ENCODE data around the gene ANKK1.

ANKK1 gene

GRCh38 chr11:113387605-113388211 is at the start of gene ANKK1:
Gene ANKK1, plus strand, starts transcription at chr11:113387779. Its CDS starts 106 bp downstream, at chr11:113387885.
- H3K27ac ChIP-seq = no peak within 1 kb of the TSS
- TF ChIP-seq ZFX (IDR thresholded peaks at IDR 0.05) = no peak
- no peak for TF ChIP-seq CTCF (conservative IDR thresholded peaks at IDR 0.05)

GRCh38 chr11:113338730-113339129 is 48.8 kb upstream of the ANKK1 start:
- TF ChIP-seq CTCF (conservative IDR thresholded peaks at IDR 0.05) = no peak
- TF ChIP-seq ZFX (IDR thresholded peaks at IDR 0.05) = no peak
- H3K27ac ChIP-seq = no peak overlapping the region

- TF ChIP-seq ZFX (IDR thresholded peaks at IDR 0.05) (no peak), CTCF (conservative IDR thresholded peaks at IDR 0.05) (no peak)
- peak overlapping the region; percentile 5; the same call in 1 of the 2 replicates for H3K27ac ChIP-seq
Observed at GRCh38 chr11:113339929-113340589, 47.5 kb upstream of the ANKK1 start.

- H3K27ac ChIP-seq = no peak overlapping the region
- TF ChIP-seq ZFX (IDR thresholded peaks at IDR 0.05) (no peak), CTCF (conservative IDR thresholded peaks at IDR 0.05) (no peak)
Observed at GRCh38 chr11:113341388-113342165, 46.0 kb upstream of the ANKK1 start.

- H3K27ac ChIP-seq = no peak overlapping the region
- no peak for TF ChIP-seq CTCF (conservative IDR thresholded peaks at IDR 0.05)
- TF ChIP-seq ZFX (IDR thresholded peaks at IDR 0.05) = no peak
Observed at GRCh38 chr11:113345978-113346377, 41.6 kb upstream of the ANKK1 start.

- H3K27ac ChIP-seq = no peak overlapping the region
- TF ChIP-seq ZFX (IDR thresholded peaks at IDR 0.05) = no peak
- TF ChIP-seq CTCF (conservative IDR thresholded peaks at IDR 0.05) = no peak
Observed at GRCh38 chr11:113349528-113349927, 38.1 kb upstream of the ANKK1 start.
